H9 (cell line): ENCODE measurements around the gene MCCC1. TPM values are rescaled to one million over a fixed set of nuclear protein-coding genes. Genes with fewer than 3 reads are reported as not detected.
"Not testable (repeated sequence)": the region's sequence is repeated elsewhere in the genome, so short reads cannot be mapped to it uniquely, and the experiment has no call there.

Source experiments
- DNase-seq: peaks from one replicate; pipeline ENCODE4 v3.0.0-alpha.2; 2017
- H2AFZ ChIP-seq: one replicate; pipeline ENCODE4 v1.6.1; 2013; ENCODE audit warnings: mild to moderate bottlenecking, low read length, control low read depth, moderate library complexity
- H2AK5ac ChIP-seq: 2 replicates; pipeline ENCODE4 v1.6.1; 2013; ENCODE audit warnings: low read length, control low read depth, mixed read lengths; ENCODE audit not compliant: insufficient read length
- H2BK120ac ChIP-seq: one replicate; pipeline ENCODE4 v1.6.1; 2013; ENCODE audit warnings: low read depth, mild to moderate bottlenecking, low read length, control low read depth, inconsistent platforms; ENCODE audit not compliant: poor library complexity, severe bottlenecking
- H2BK12ac ChIP-seq: 2 replicates; pipeline ENCODE4 v1.6.1; 2013; ENCODE audit warnings: low read length, control low read depth, mixed read lengths, low read depth; ENCODE audit not compliant: insufficient read length
- H2BK15ac ChIP-seq: 2 replicates; pipeline ENCODE4 v1.6.1; 2013; ENCODE audit warnings: low read depth, low read length, control low read depth
- H2BK20ac ChIP-seq: one replicate; pipeline ENCODE4 v1.6.1; 2013; ENCODE audit warnings: low read depth, mild to moderate bottlenecking, low read length, control low read depth, inconsistent platforms; ENCODE audit not compliant: poor library complexity, severe bottlenecking
- H2BK5ac ChIP-seq: 2 replicates; pipeline ENCODE4 v1.6.1; 2013; ENCODE audit warnings: low read length, control low read depth, mixed read lengths; ENCODE audit not compliant: insufficient read length
- H3K14ac ChIP-seq: 2 replicates; pipeline ENCODE4 v1.6.1; 2013; ENCODE audit warnings: low read length, control low read depth; ENCODE audit not compliant: insufficient read depth
- H3K18ac ChIP-seq: 2 replicates; pipeline ENCODE4 v1.6.1; 2013; ENCODE audit warnings: low read depth, mild to moderate bottlenecking, mixed read lengths, low read length, control low read depth; ENCODE audit not compliant: insufficient read length
- H3K23ac ChIP-seq: 2 replicates; pipeline ENCODE4 v1.6.1; 2013; ENCODE audit warnings: low read length, control low read depth, mixed read lengths, low read depth; ENCODE audit not compliant: insufficient read length
- H3K23me2 ChIP-seq: 2 replicates; pipeline ENCODE4 v1.6.1; 2013; ENCODE audit warnings: low read depth, mild to moderate bottlenecking, mixed read lengths, low read length, control low read depth; ENCODE audit not compliant: insufficient read length, poor library complexity, severe bottlenecking
- H3K27ac ChIP-seq: 2 replicates; pipeline ENCODE4 v1.5.1; 2013; ENCODE audit warnings: low read length, control low read depth, mixed read lengths, low read depth; ENCODE audit not compliant: insufficient read length
- H3K27me3 ChIP-seq: 2 replicates; pipeline ENCODE4 v1.6.1; 2013; ENCODE audit warnings: low read length, control low read depth, inconsistent platforms; ENCODE audit not compliant: insufficient read depth
- H3K4ac ChIP-seq: 2 replicates; pipeline ENCODE4 v1.6.1; 2013; ENCODE audit warnings: low read depth, mild to moderate bottlenecking, control low read depth, inconsistent platforms, low read length, moderate library complexity
- H3K4me1 ChIP-seq: 2 replicates; pipeline ENCODE4 v1.6.1; 2013; ENCODE audit warnings: low read length, control low read depth, inconsistent platforms; ENCODE audit not compliant: insufficient read depth
- H3K4me2 ChIP-seq: 2 replicates; pipeline ENCODE4 v1.6.1; 2013; ENCODE audit warnings: low read length, control low read depth, mixed read lengths; ENCODE audit not compliant: insufficient read length, insufficient read depth
- H3K56ac ChIP-seq: 2 replicates; pipeline ENCODE4 v1.6.1; 2013; ENCODE audit warnings: low read depth, mild to moderate bottlenecking, mixed read lengths, low read length, control low read depth; ENCODE audit not compliant: insufficient read length
- H3K79me1 ChIP-seq: 2 replicates; pipeline ENCODE4 v1.6.1; 2013; ENCODE audit warnings: low read depth, mild to moderate bottlenecking, moderate library complexity, low read length, control low read depth, inconsistent platforms; ENCODE audit not compliant: insufficient read depth, poor library complexity, severe bottlenecking
- H3K79me2 ChIP-seq: 2 replicates; pipeline ENCODE4 v1.6.1; 2013; ENCODE audit warnings: low read length, control low read depth, inconsistent platforms; ENCODE audit not compliant: insufficient read depth
- H3K9ac ChIP-seq: 2 replicates; pipeline ENCODE4 v1.6.1; 2013; ENCODE audit warnings: low read length, control low read depth, mixed read lengths; ENCODE audit not compliant: insufficient read length; ENCODE audit errors: extremely low read depth
- H3K9me3 ChIP-seq: one replicate; pipeline ENCODE4 v1.6.1; 2013; ENCODE audit warnings: low read depth, low read length, inconsistent platforms; ENCODE audit not compliant: control insufficient read depth
- H3T11ph ChIP-seq: one replicate; pipeline ENCODE4 v1.6.1; 2013; ENCODE audit warnings: mild to moderate bottlenecking, low read length, control low read depth, inconsistent platforms
- H4K20me1 ChIP-seq: one replicate; pipeline ENCODE4 v1.6.1; 2013; ENCODE audit not compliant: control insufficient read depth, insufficient read length, insufficient read depth
- H4K5ac ChIP-seq: 2 replicates; pipeline ENCODE4 v1.6.1; 2013; ENCODE audit warnings: low read depth, mild to moderate bottlenecking, mixed read lengths, low read length, control low read depth; ENCODE audit not compliant: insufficient read length
- H4K8ac ChIP-seq: replicated peaks from 2 replicates; pipeline ENCODE4 v1.6.1; 2013; ENCODE audit warnings: low read length, control low read depth, mixed read lengths, low read depth; ENCODE audit not compliant: insufficient read length
- H4K91ac ChIP-seq: 2 replicates; pipeline ENCODE4 v1.6.1; 2013; ENCODE audit warnings: low read depth, mild to moderate bottlenecking, moderate library complexity, mixed read lengths, low read length, control low read depth; ENCODE audit not compliant: insufficient read length
- H3K27ac Mint-ChIP-seq, 3 experiments: 2 replicates in 2 of 3; 3 replicates in 1 of 3; pipeline ENCODE4 v1.8.0; 2020 to 2021; ENCODE audit warnings: mixed read lengths in 3 of 3, mild to moderate bottlenecking in 1 of 3, moderate library complexity in 1 of 3
- H3K27me3 Mint-ChIP-seq: 2 replicates; pipeline ENCODE4 v1.8.0; 2021; ENCODE audit warnings: low read depth, mild to moderate bottlenecking, moderate library complexity, mixed read lengths
- H3K36me3 Mint-ChIP-seq, 3 experiments: 2 replicates in 2 of 3; 3 replicates in 1 of 3; pipeline ENCODE4 v1.8.0; 2020 to 2021; ENCODE audit warnings: low read depth in 3 of 3, mixed read lengths in 3 of 3; ENCODE audit not compliant: insufficient read depth in 1 of 3
- H3K4me1 Mint-ChIP-seq, 2 experiments: 2 replicates each; pipeline ENCODE4 v1.8.0; 2020; ENCODE audit warnings: mixed read lengths in 2 of 2
- H3K4me3 Mint-ChIP-seq, 2 experiments: 2 replicates in 1 of 2; 3 replicates in 1 of 2; pipeline ENCODE4 v1.8.0; 2020 to 2021; ENCODE audit warnings: mild to moderate bottlenecking in 2 of 2, mixed read lengths in 2 of 2, moderate library complexity in 1 of 2
- H3K9me3 Mint-ChIP-seq, 2 experiments: 2 replicates in 1 of 2; 3 replicates in 1 of 2; pipeline ENCODE4 v1.8.0; 2020; ENCODE audit warnings: mild to moderate bottlenecking in 2 of 2, mixed read lengths in 2 of 2, moderate library complexity in 1 of 2
- WGBS: extraction: QIAGEN DNeasy Blood & Tissue Kit; methylation state at CpG from one replicate; pipeline ENCODE4 v1.1.7; 2013; ENCODE audit warnings: missing lambda C conversion rate, low lambda C conversion rate, mixed read lengths; ENCODE audit not compliant: insufficient read length; ENCODE audit errors: extremely low coverage; 5-methylcytosine and 5-hydroxymethylcytosine counted together
- total RNA-seq: library from RNA; stranded (reverse); gene quantifications from 2 replicates; pipeline ENCODE4 v1.2.1, GENCODE V29; 2021
- TF ChIP-seq, protein P1 (sequence below): fragments of 200-600 bp; sonication (generic); conservative IDR thresholded peaks from 3 replicates; pipeline ENCODE4 v1.8.0; 2021; ENCODE audit warnings: antibody characterized with exemption, mild to moderate bottlenecking

The MCCC1 gene
- total RNA-seq, 1 experiment from 2014 or later: 18.3 TPM

DNA sequence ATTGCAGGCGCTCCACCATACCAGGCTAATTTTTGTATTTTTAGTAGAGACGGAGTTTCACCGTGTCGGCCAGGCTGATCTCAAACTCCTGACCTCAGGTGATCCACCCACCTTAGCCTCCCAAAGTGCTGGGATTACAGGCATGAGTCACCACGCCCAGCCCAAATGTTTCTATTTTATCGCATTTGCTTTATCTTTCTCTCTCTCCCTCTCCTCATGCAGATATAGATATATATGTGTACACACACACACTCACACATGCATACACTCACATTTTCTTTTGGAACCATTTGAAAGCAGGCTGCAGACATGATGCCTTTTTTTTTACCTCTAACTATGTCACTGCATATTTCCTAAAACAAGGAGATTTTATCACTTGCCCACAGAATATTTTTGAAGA lies 7.3 kb upstream of the MCCC1 start:
- TF ChIP-seq, protein P1, sequence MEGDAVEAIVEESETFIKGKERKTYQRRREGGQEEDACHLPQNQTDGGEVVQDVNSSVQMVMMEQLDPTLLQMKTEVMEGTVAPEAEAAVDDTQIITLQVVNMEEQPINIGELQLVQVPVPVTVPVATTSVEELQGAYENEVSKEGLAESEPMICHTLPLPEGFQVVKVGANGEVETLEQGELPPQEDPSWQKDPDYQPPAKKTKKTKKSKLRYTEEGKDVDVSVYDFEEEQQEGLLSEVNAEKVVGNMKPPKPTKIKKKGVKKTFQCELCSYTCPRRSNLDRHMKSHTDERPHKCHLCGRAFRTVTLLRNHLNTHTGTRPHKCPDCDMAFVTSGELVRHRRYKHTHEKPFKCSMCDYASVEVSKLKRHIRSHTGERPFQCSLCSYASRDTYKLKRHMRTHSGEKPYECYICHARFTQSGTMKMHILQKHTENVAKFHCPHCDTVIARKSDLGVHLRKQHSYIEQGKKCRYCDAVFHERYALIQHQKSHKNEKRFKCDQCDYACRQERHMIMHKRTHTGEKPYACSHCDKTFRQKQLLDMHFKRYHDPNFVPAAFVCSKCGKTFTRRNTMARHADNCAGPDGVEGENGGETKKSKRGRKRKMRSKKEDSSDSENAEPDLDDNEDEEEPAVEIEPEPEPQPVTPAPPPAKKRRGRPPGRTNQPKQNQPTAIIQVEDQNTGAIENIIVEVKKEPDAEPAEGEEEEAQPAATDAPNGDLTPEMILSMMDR: no peak
- H2BK120ac ChIP-seq: no peak overlapping the region
- no peaks in the 10 kb centered on the region for H3K9me3 ChIP-seq

DNA sequence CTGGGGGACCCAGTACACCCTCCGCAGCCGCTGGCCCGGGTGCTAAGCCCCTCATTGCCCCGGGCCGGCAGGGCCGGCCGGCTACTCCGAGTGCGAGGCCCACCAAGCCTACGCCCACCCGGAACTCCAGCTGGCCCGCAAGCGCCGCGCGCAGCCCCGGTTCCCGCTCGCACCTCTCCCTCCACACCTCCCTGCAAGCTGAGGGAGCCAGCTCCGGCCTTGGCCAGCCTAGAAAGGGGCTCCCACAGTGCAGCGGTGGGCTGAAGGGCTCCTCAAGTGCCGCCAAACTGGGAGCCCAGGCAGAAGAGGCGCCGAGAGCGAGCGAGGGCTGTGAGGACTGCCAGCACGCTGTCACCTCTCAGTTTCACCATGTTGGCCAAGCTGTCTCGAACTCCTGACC lies 4.7 kb upstream of the MCCC1 start:
- not testable (repeated sequence) for H2AFZ ChIP-seq, H2BK20ac ChIP-seq, H3K9ac ChIP-seq, H3K36me3 Mint-ChIP-seq, H3K79me2 ChIP-seq, H4K8ac ChIP-seq, H3K14ac ChIP-seq, H3K27me3 Mint-ChIP-seq, H3K23ac ChIP-seq, H3K4me2 ChIP-seq, H3T11ph ChIP-seq, H2AK5ac ChIP-seq, H4K5ac ChIP-seq, H3K4me1 ChIP-seq, H4K20me1 ChIP-seq, H3K4ac ChIP-seq, H3K4me1 Mint-ChIP-seq, H3K9me3 Mint-ChIP-seq, H3K27ac Mint-ChIP-seq, H2BK15ac ChIP-seq, H3K9me3 ChIP-seq, H3K23me2 ChIP-seq, H3K56ac ChIP-seq, H3K27me3 ChIP-seq, H3K79me1 ChIP-seq, H2BK5ac ChIP-seq, H3K27ac ChIP-seq, H3K18ac ChIP-seq, H2BK120ac ChIP-seq, H3K4me3 Mint-ChIP-seq, DNase-seq, H2BK12ac ChIP-seq, H4K91ac ChIP-seq
- no CpG with 5 or more reads among the region's 28 CpGs for WGBS

More for the DNA sequence above, 7.3 kb upstream of the MCCC1 start:
- H3K27ac Mint-ChIP-seq: no peak overlapping the region; a peak in 1 of 7 replicates
- no peaks in the 10 kb centered on the region for H3K23me2 ChIP-seq
- DNase-seq: no peak
- peaks cover 14% of the 10 kb centered on the region in 2 experiments for H3K9me3 Mint-ChIP-seq
- no peak overlapping the region for H3K27ac ChIP-seq
- H4K5ac ChIP-seq: no peak overlapping the region
- no peak overlapping the region for H3K9ac ChIP-seq
- H3T11ph ChIP-seq: no peak overlapping the region
- no CpG with 5 or more reads among the region's 6 CpGs for WGBS
- no peak overlapping the region for H3K23ac ChIP-seq
- H3K4me2 ChIP-seq: no peak overlapping the region
- no peaks in the 10 kb centered on the region for H3K79me1 ChIP-seq
- no peaks in the 10 kb centered on the region for H4K20me1 ChIP-seq
- H4K8ac ChIP-seq: no peak overlapping the region
- no peaks in the 10 kb centered on the region for H3K4me1 Mint-ChIP-seq
- H3K14ac ChIP-seq: no peak overlapping the region
- H3K4me3 Mint-ChIP-seq: no peak overlapping the region
- H2BK5ac ChIP-seq: no peak overlapping the region
- no peak overlapping the region for H2BK15ac ChIP-seq
- no peak overlapping the region for H3K56ac ChIP-seq
- H3K4ac ChIP-seq: no peak overlapping the region
- no peak overlapping the region for H4K91ac ChIP-seq
- H2BK12ac ChIP-seq: no peak overlapping the region
- no peaks in the 10 kb centered on the region for H3K27me3 ChIP-seq
- H3K36me3 Mint-ChIP-seq: peaks cover 2 to 4% (median 3%) of the 10 kb centered on the region in 3 experiments; a peak in 3 of 7 replicates
- H3K4me1 ChIP-seq: no peaks in the 10 kb centered on the region
- no peak overlapping the region for H2AK5ac ChIP-seq
- no peak overlapping the region for H2AFZ ChIP-seq
- H3K27me3 Mint-ChIP-seq: no peaks in the 10 kb centered on the region; the same call in 1 of the 2 replicates
- no peak overlapping the region for H3K18ac ChIP-seq
- no peaks in the 10 kb centered on the region for H3K79me2 ChIP-seq
- no peak overlapping the region for H2BK20ac ChIP-seq
